ENCODE results near the gene BMPR1B.

BMPR1B gene

DNA sequence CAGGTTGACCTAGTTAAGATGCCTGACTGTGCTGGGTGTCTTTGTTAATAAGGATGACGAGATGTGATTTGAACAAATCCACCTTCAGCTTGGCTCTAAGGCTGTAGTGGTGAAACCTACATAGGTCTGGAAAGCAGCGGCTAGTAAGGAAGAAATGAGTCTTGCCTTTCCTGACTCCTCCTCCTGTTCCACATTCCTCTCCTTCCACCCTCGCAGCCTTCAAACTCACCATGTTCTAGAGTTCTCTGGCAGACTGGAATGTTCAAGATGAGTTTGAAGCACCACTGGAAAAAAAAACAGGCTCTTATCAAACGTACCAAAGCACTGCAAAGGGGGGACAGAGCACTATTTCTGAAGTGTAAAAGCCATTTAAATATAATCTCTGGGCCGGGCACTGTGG lies 395.4 kb downstream of the BMPR1B start:
- Histone ChIP-seq H3K4me3 (no peak overlapping the region), H3K27ac (no peak overlapping the region)
- TF ChIP-seq CTCF (IDR thresholded peaks at IDR 0.05): no peak
- no peak for DNase-seq (ENCODE audit: low spot score)

DNA sequence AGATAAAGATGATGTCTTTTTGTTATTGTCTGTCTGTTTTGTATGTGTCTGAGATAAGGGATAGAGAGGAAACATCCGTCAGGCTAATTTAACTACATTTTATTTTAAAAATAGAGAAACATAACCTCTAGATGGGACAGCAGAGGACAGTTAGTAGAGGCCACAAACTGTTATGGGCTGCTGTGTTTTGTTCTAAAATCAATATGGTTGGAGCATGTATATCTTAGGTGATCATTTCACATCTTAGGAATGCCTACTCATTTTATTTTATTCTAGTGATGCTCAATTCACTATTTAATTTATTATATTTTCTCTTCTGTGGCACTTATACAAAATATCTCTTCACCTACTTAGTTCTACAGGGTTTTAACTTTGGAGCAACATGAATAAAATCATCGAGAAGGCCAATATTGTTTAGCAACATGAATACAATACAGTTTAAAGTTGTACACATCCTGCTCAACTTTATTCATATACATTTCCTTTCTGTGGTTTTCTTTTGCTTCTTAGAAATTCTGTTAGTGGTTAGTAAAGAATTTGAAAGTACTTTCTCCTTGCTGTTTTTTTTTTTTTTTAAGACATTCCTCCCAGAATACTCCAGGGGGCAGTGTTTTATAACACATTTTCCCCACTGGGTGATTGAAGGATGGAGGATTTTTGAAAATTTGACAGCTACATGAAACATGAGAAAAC lies 398.1 kb downstream of the BMPR1B start:
- DNase-seq (ENCODE audit: low spot score): no peak
- H3K27ac ChIP-seq: no peak overlapping the region
- no peak overlapping the region for H3K4me3 ChIP-seq
- peak; percentile 32 for TF ChIP-seq CTCF (IDR thresholded peaks at IDR 0.05)

DNA sequence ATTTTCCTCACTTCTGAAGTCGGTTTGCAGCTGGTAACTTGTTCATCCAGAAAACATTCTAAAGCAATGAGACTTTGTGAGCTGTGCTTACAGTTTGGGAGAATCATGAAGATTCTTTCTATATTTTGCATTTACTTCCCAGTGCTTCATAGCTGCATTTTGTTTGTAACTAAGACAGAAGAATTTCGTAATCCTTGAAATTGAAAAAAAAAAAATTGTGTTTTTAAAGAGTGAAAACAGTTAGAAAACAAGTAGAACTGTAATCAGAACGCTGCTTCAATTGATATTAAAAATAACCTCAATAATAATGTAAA lies 398.7 kb downstream of the BMPR1B start:
- H3K4me3 ChIP-seq: no peak overlapping the region
- no peak for DNase-seq (ENCODE audit: low spot score)
- H3K27ac ChIP-seq: no peak overlapping the region
- peak; percentile 3 for TF ChIP-seq CTCF (IDR thresholded peaks at IDR 0.05)

DNA sequence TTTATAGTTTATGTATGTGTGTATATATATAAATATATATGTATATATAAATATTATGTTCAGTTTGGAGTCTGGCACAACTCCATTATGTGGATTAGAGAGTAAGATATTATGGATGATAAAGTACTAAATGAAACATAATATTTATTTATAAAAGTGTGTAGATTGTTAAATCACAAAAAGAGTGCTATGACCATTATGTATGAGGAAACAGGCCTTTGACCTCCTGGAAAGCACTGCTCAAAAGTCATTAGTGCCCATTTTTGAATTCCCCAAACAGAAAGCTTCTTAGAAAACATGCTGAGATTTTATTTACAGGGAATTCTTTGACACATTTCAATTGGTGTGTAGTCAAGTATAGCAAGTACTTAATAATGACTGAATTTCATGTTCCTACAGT lies 399.8 kb downstream of the BMPR1B start:
- TF ChIP-seq CTCF (IDR thresholded peaks at IDR 0.05): no peak
- H3K27ac ChIP-seq: no peak overlapping the region
- no peak overlapping the region for H3K4me3 ChIP-seq
- DNase-seq (ENCODE audit: low spot score): no peak

GRCh38 chr4:95158045-95158444 lies 400.3 kb downstream of the BMPR1B start:
- TF ChIP-seq CTCF (IDR thresholded peaks at IDR 0.05): no peak
- DNase-seq (ENCODE audit: low spot score): no peak
- Histone ChIP-seq H3K27ac (no peak overlapping the region), H3K4me3 (no peak overlapping the region)

DNA sequence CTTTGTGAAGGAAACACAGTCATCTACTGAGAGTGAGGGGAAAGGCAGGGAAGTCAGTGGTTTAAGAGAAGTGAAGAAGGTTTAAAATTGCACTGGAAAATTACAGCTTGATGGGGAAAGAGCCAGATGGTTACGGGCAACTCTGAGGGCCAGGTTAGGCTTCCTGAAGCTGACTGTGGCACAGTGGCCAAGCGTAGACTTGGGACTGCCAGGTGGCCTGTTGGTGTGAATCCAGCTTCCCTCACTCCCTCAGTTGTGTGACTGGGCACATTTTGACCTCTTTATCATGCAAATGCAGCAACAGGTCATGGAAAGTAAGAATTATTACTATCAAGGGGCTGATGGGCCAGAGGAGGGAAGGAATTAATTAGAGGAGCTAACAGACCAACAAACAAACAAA lies 400.9 kb downstream of the BMPR1B start:
- DNase-seq (ENCODE audit: low spot score): no peak
- H3K4me3 ChIP-seq: no peak overlapping the region
- H3K27ac ChIP-seq: no peak overlapping the region
- TF ChIP-seq CTCF (IDR thresholded peaks at IDR 0.05): no peak

DNA sequence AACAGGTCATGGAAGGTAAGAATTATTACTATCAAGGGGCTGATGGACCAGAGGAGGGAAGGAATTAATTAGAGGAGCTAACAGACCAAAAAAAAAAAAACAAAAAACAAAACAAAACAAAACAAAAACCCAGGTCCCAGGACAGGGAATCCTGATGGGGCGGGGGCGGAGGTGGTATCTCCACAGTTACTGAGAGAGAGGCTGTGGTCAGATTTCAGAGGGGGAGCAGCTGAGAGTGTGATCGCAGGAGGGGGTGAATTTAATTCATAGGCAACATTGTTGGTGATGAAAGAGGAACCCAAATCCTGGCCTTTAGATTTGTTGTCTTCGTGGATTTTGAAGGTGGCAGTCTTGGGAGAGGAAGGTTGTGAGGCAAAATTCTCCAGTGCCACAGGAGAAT lies 401.6 kb downstream of the BMPR1B start:
- no peak overlapping the region for H3K4me3 ChIP-seq
- no peak overlapping the region for H3K27ac ChIP-seq

More for the DNA sequence above, 401.6 kb downstream of the BMPR1B start:
- no peak for DNase-seq (ENCODE audit: low spot score)
- TF ChIP-seq CTCF (IDR thresholded peaks at IDR 0.05): no peak

Measured in coronary artery (tissue), 2 donors.